Measurements from ENCODE around the gene ZRSR2. TPM values are rescaled to one million over a fixed set of nuclear protein-coding genes. Genes with fewer than 3 reads are reported as not detected.

Gene ZRSR2
- total RNA-seq, 1 donor from 2014 or later = 6.0 TPM

GRCh38 chrX:15761564-15762191, 28.6 kb upstream of the ZRSR2 start:
- no peaks in the 10 kb centered on the region for H3K27me3 ChIP-seq (ENCODE audit: control insufficient read depth, insufficient read depth, low read length)
- DNase-seq (ENCODE audit: low read depth) = no peak
- TF ChIP-seq, protein P1, sequence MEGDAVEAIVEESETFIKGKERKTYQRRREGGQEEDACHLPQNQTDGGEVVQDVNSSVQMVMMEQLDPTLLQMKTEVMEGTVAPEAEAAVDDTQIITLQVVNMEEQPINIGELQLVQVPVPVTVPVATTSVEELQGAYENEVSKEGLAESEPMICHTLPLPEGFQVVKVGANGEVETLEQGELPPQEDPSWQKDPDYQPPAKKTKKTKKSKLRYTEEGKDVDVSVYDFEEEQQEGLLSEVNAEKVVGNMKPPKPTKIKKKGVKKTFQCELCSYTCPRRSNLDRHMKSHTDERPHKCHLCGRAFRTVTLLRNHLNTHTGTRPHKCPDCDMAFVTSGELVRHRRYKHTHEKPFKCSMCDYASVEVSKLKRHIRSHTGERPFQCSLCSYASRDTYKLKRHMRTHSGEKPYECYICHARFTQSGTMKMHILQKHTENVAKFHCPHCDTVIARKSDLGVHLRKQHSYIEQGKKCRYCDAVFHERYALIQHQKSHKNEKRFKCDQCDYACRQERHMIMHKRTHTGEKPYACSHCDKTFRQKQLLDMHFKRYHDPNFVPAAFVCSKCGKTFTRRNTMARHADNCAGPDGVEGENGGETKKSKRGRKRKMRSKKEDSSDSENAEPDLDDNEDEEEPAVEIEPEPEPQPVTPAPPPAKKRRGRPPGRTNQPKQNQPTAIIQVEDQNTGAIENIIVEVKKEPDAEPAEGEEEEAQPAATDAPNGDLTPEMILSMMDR (IDR thresholded peaks at IDR 0.05; ENCODE audit: insufficient read depth, low read length, poor library complexity, severe bottlenecking) = peak; percentile 90
- H3K4me3 ChIP-seq (ENCODE audit: low read depth, low read length) = no peak overlapping the region
- no peaks in the 10 kb centered on the region for H3K36me3 ChIP-seq (ENCODE audit: control insufficient read depth, insufficient read depth, low read length)

- Histone ChIP-seq H3K36me3 (ENCODE audit: control insufficient read depth, insufficient read depth, low read length) (no peaks in the 10 kb centered on the region), H3K4me3 (ENCODE audit: low read depth, low read length) (no peak overlapping the region), H3K27me3 (ENCODE audit: control insufficient read depth, insufficient read depth, low read length) (no peaks in the 10 kb centered on the region)
- DNase-seq (ENCODE audit: low read depth) = no peak
- TF ChIP-seq, protein P1 (IDR thresholded peaks at IDR 0.05; ENCODE audit: insufficient read depth, low read length, poor library complexity, severe bottlenecking) = no peak
These were observed 20.9 kb upstream of the ZRSR2 start for GRCh38 chrX:15769300-15769954.

DNA sequence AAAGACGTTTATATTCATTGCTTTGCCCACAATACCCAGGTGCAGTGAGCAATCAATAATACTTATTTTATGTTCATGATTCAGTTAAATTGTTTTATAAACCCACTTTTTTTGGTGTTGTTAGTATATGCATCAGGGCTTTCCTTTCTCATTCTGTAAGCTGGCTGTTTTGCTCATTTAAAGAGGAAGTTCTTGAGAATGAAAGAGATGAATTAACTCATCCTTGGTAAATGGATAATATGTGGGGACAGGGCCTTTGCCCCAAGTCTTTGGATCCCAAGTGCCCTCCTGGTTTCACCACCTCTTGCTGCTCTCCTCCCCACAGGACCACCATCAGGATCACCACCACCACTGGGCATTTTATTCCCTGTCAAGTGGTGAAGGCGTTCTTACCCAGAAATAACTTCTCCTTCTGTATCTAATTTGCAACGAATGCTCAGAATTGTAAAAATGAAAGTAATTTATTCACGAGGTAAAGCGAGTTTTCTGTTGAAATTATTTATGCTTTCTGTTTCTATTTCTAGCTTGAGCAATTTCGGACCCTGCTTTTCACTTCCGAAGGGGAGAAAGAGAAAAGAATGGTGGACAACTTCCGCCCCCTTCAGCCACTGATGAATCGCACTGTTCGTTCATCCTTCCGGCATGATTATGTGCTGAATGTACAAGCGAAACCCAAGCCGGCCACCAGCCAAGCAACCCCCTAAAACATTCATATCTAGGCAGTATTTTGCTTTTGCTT, 8.2 kb upstream of the ZRSR2 start:
- H3K4me3 ChIP-seq (ENCODE audit: low read depth, low read length) = no peak overlapping the region
- TF ChIP-seq, protein P1 (IDR thresholded peaks at IDR 0.05; ENCODE audit: insufficient read depth, low read length, poor library complexity, severe bottlenecking) = no peak
- DNase-seq (ENCODE audit: low read depth) = no peak

DNA sequence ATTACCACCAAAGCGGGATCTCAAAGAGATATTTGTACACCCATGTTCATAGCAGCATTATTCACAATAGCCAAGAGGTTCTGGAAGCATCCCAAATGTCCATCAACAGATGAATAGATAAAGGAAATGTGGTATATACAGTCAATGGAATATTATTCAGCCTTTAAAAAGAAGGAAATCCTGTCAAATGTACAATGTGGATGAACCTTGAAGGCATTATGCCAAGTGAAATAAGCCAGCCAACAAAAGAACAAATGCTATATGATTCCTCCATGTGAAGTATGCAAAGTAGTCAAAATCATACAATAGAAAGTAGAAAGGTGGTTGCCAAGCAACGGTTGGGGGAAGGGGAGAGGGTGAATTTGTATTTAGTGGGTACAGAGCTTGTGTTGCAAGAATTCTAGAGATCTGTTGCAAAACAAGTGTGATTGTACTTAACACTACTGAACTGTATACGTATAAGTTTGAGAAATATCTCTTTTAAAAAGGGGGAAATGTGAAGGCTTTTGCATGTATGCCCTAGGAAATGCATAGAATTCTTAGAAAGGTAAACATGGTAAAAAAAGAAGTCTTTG, 5.0 kb upstream of the ZRSR2 start:
- Histone ChIP-seq H3K36me3 (ENCODE audit: control insufficient read depth, insufficient read depth, low read length) (no peaks in the 10 kb centered on the region), H3K4me3 (ENCODE audit: low read depth, low read length) (no peak overlapping the region), H3K27me3 (ENCODE audit: control insufficient read depth, insufficient read depth, low read length) (no peaks in the 10 kb centered on the region)
- no peak for DNase-seq (ENCODE audit: low read depth)
- TF ChIP-seq, protein P1 (IDR thresholded peaks at IDR 0.05; ENCODE audit: insufficient read depth, low read length, poor library complexity, severe bottlenecking) = no peak

More for the DNA sequence above, 8.2 kb upstream of the ZRSR2 start:
- Histone ChIP-seq H3K36me3 (ENCODE audit: control insufficient read depth, insufficient read depth, low read length) (no peaks in the 10 kb centered on the region), H3K27me3 (ENCODE audit: control insufficient read depth, insufficient read depth, low read length) (no peaks in the 10 kb centered on the region)

DNA sequence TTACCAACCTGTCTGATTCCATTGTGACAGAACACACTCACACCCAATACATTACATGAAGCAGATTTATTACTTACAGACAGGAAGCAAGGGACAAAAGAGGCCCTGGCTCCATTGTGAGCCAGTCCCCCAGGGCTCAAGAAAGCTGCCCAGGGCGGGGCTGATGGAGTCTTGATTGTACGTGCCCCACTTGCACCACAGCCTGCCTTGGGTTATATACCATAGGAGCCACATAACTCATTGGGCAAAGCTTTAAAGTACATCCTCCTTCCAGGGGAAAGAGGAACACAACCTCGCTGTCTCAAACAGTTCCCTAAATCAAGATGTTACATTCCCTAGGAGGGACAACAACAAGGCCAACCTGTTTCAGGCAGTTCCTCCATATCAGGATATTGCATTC, 3.4 kb upstream of the ZRSR2 start:
- TF ChIP-seq, protein P1 (IDR thresholded peaks at IDR 0.05; ENCODE audit: insufficient read depth, low read length, poor library complexity, severe bottlenecking) = no peak
- no peak for DNase-seq (ENCODE audit: low read depth)
- no peak overlapping the region for H3K4me3 ChIP-seq (ENCODE audit: low read depth, low read length)

More for the DNA sequence above, 3.4 kb upstream of the ZRSR2 start:
- no peaks in the 10 kb centered on the region for H3K36me3 ChIP-seq (ENCODE audit: control insufficient read depth, insufficient read depth, low read length)
- H3K27me3 ChIP-seq (ENCODE audit: control insufficient read depth, insufficient read depth, low read length) = no peaks in the 10 kb centered on the region
